WTC11 (cell line): ENCODE measurements around the gene PKHD1. TPM values are rescaled to one million over a fixed set of nuclear protein-coding genes. Genes with fewer than 3 reads are reported as not detected.

ENCODE experiments used
- ATAC-seq: fragments of 200-7000 bp; cut with Tn5 transposase; 2 replicates; pipeline ENCODE4 v1.10.0; 2021; ENCODE audit warnings: mild to moderate bottlenecking, moderate library complexity
- CTCF ChIA-PET: fragments of 300-600 bp; sonication (Branson Sonifier 250); formaldehyde crosslinking; loops from one replicate; lab custom pipeline; 2021; ENCODE audit warnings: antibody characterized with exemption; lab: Charles Lee
- POLR2A ChIA-PET: fragments of 350-600 bp; sonication (Branson Sonifier 250); formaldehyde crosslinking; loops from one replicate; lab custom pipeline; 2021; ENCODE audit warnings: antibody characterized with exemption; lab: Charles Lee
- DNase-seq: peaks from one replicate; pipeline ENCODE4 v3.0.0; 2021; ENCODE audit warnings: low spot score
- H3K27ac Mint-ChIP-seq: 2 replicates; pipeline ENCODE4 v1.8.0; 2021; ENCODE audit warnings: mixed read lengths
- H3K27me3 Mint-ChIP-seq: 2 replicates; pipeline ENCODE4 v1.8.0; 2021; ENCODE audit warnings: low read depth, mild to moderate bottlenecking, moderate library complexity, mixed read lengths
- H3K36me3 Mint-ChIP-seq: 2 replicates; pipeline ENCODE4 v1.8.0; 2021; ENCODE audit warnings: mixed read lengths
- H3K4me1 Mint-ChIP-seq: 2 replicates; pipeline ENCODE4 v1.8.0; 2022; ENCODE audit warnings: mixed read lengths
- H3K4me3 Mint-ChIP-seq: 2 replicates; pipeline ENCODE4 v1.8.0; 2021; ENCODE audit warnings: mild to moderate bottlenecking, moderate library complexity, mixed read lengths
- H3K9me3 Mint-ChIP-seq: 2 replicates; pipeline ENCODE4 v1.8.0; 2021; ENCODE audit warnings: mixed read lengths
- ETV6 ChIP-seq: sonication (generic); formaldehyde crosslinking; IDR thresholded peaks from 2 replicates; pipeline ENCODE4 v1.8.1; 2022; ENCODE audit warnings: mild to moderate bottlenecking, missing genetic modification reagents
- FOXJ3 ChIP-seq: sonication (generic); formaldehyde crosslinking; IDR thresholded peaks from 2 replicates; pipeline ENCODE4 v1.9.0; 2021; ENCODE audit warnings: missing genetic modification reagents, mild to moderate bottlenecking, borderline replicate concordance
- FOXP1 ChIP-seq: sonication (generic); formaldehyde crosslinking; IDR thresholded peaks from 2 replicates; pipeline ENCODE4 v1.8.0; 2022; ENCODE audit warnings: missing genetic modification reagents, mild to moderate bottlenecking, moderate library complexity, borderline replicate concordance
- GRHL2 ChIP-seq: fragments of 250-450 bp; sonication (Bioruptor Pico); IDR thresholded peaks from 2 replicates; pipeline ENCODE4 v1.8.0; 2022; ENCODE audit warnings: mild to moderate bottlenecking, moderate library complexity; ENCODE audit not compliant: insufficient replicate concordance, severe bottlenecking
- GTF2I ChIP-seq: fragments of 250-450 bp; sonication (Bioruptor Pico); conservative IDR thresholded peaks from 2 replicates; pipeline ENCODE4 v1.4.0; 2021; ENCODE audit warnings: mild to moderate bottlenecking
- HMGA2 ChIP-seq: fragments of 250-450 bp; sonication (Bioruptor Pico); IDR thresholded peaks from 2 replicates; pipeline ENCODE4 v1.4.0; 2021; ENCODE audit warnings: mild to moderate bottlenecking, moderate library complexity
- IRF2 ChIP-seq: sonication (generic); formaldehyde crosslinking; IDR thresholded peaks from 2 replicates; pipeline ENCODE4 v1.8.0; 2022; ENCODE audit warnings: low read depth, missing genetic modification reagents, borderline replicate concordance
- MYBL2 ChIP-seq: sonication (generic); formaldehyde crosslinking; IDR thresholded peaks from 2 replicates; pipeline ENCODE4 v1.8.1; 2023; ENCODE audit warnings: mild to moderate bottlenecking, moderate library complexity, missing genetic modification reagents
- NFATC4 ChIP-seq: fragments of 250-450 bp; sonication (Bioruptor Pico); IDR thresholded peaks from 2 replicates; pipeline ENCODE4 v1.9.0; 2021; ENCODE audit warnings: mild to moderate bottlenecking
- NFE2L1 ChIP-seq: sonication (generic); formaldehyde crosslinking; IDR thresholded peaks from 2 replicates; pipeline ENCODE4 v1.8.1; 2023; ENCODE audit warnings: missing genetic modification reagents
- NFYB ChIP-seq: sonication (generic); formaldehyde crosslinking; conservative IDR thresholded peaks from 2 replicates; pipeline ENCODE4 v1.8.0; 2022; ENCODE audit warnings: low read depth, missing genetic modification reagents
- NR3C1 ChIP-seq: sonication (generic); formaldehyde crosslinking; conservative IDR thresholded peaks from 2 replicates; pipeline ENCODE4 v1.8.1; 2023; ENCODE audit warnings: low read depth, mild to moderate bottlenecking, missing genetic modification reagents
- SOX15 ChIP-seq: fragments of 250-450 bp; sonication (Bioruptor Pico); IDR thresholded peaks from 2 replicates; pipeline ENCODE4 v1.9.0; 2021; ENCODE audit warnings: mild to moderate bottlenecking
- ZNF219 ChIP-seq: sonication (generic); formaldehyde crosslinking; IDR thresholded peaks from 2 replicates; pipeline ENCODE4 v1.8.0; 2023; ENCODE audit warnings: missing genetic modification reagents, mild to moderate bottlenecking, borderline replicate concordance
- ZNF317 ChIP-seq: sonication (generic); formaldehyde crosslinking; IDR thresholded peaks from 2 replicates; pipeline ENCODE4 v1.8.1; 2023; ENCODE audit warnings: low read depth, mild to moderate bottlenecking, moderate library complexity, missing genetic modification reagents, borderline replicate concordance
- ZNF396 ChIP-seq: fragments of 250-450 bp; sonication (Bioruptor Pico); IDR thresholded peaks from 2 replicates; pipeline ENCODE4 v1.8.0; 2021; ENCODE audit warnings: mild to moderate bottlenecking, moderate library complexity, borderline replicate concordance
- ZNF671 ChIP-seq: fragments of 250-450 bp; sonication (Bioruptor Pico); IDR thresholded peaks from 2 replicates; pipeline ENCODE4 v1.8.0; 2021; ENCODE audit warnings: mild to moderate bottlenecking
- total RNA-seq: library from RNA; stranded (reverse); gene quantifications from 3 replicates; pipeline ENCODE4 v1.2.3, GENCODE V29; 2021
- TF ChIP-seq, protein P1 (sequence below): sonication (generic); formaldehyde crosslinking; IDR thresholded peaks from 2 replicates; pipeline ENCODE4 v1.8.1; 2023; ENCODE audit warnings: mild to moderate bottlenecking, missing genetic modification reagents, moderate library complexity
- TF ChIP-seq, protein P2 (sequence below): sonication (generic); formaldehyde crosslinking; conservative IDR thresholded peaks from 2 replicates; pipeline ENCODE4 v1.8.1; 2022; ENCODE audit warnings: mild to moderate bottlenecking, missing genetic modification reagents
- TF ChIP-seq, protein P3 (sequence below): sonication (generic); formaldehyde crosslinking; IDR thresholded peaks from 2 replicates; pipeline ENCODE4 v1.8.1; 2022; ENCODE audit warnings: missing genetic modification reagents, borderline replicate concordance
- TF ChIP-seq, protein P4 (sequence below): sonication (generic); formaldehyde crosslinking; IDR thresholded peaks from 2 replicates; pipeline ENCODE4 v1.8.0; 2022; ENCODE audit warnings: mild to moderate bottlenecking, missing genetic modification reagents
- TF ChIP-seq, protein P5 (sequence below): fragments of 250-450 bp; sonication (Bioruptor Pico); IDR thresholded peaks from 2 replicates; pipeline ENCODE4 v1.9.0; 2021; ENCODE audit warnings: mild to moderate bottlenecking
- TF ChIP-seq, protein P6 (sequence below): sonication (generic); formaldehyde crosslinking; IDR thresholded peaks from 2 replicates; pipeline ENCODE4 v1.8.1; 2023; ENCODE audit warnings: mild to moderate bottlenecking, missing genetic modification reagents
- TF ChIP-seq, protein P7 (sequence below): sonication (generic); formaldehyde crosslinking; IDR thresholded peaks from 2 replicates; pipeline ENCODE4 v1.8.0; 2022; ENCODE audit warnings: missing genetic modification reagents

The PKHD1 gene
- total RNA-seq, 1 experiment from 2014 or later, result 0.15 TPM

DNA sequence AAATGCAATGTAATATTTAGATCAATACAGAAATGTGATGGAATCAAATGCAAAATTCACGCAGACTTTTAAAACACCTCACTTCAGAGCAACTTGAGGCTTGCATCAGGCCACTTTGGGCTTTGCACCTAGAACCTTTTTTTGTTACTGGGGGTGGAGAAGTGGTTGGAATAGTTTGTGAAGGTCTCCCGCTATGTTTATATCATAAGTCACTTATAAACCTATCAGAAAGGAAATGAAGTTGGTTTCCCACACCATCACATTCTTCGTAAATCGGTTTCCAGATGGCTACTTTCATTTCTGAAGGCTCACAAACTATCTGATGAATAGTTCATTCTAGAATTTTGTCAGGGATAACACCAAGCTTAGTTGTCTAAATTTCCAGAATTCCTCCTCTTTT lies 74.8 kb downstream of the PKHD1 start:
- DNase-seq, result no peak
- no peaks in the 10 kb centered on the region for H3K36me3 Mint-ChIP-seq
- POLR2A ChIA-PET, result no interaction called here
- no peak for TF ChIP-seq FOXP1
- no peak for TF ChIP-seq GRHL2 (CRISPR knock-in tag)
- no peak for TF ChIP-seq ZNF396 (CRISPR knock-in tag)
- TF ChIP-seq, protein P1, sequence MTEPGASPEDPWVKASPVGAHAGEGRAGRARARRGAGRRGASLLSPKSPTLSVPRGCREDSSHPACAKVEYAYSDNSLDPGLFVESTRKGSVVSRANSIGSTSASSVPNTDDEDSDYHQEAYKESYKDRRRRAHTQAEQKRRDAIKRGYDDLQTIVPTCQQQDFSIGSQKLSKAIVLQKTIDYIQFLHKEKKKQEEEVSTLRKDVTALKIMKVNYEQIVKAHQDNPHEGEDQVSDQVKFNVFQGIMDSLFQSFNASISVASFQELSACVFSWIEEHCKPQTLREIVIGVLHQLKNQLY (CRISPR knock-in tag), result no peak
- no peak for TF ChIP-seq NR3C1 (CRISPR knock-in tag)
- no peak for TF ChIP-seq SOX15 (CRISPR knock-in tag)
- TF ChIP-seq NFATC4, result no peak
- TF ChIP-seq, all 79 proteins: peak for 0
- Mint-ChIP-seq H3K9me3 (peaks cover 6% of the 10 kb centered on the region), H3K4me1 (peaks cover 13% of the 10 kb centered on the region), H3K27me3 (no peaks in the 10 kb centered on the region), H3K4me3 (no peak overlapping the region), H3K27ac (no peak overlapping the region)
- no peak for ATAC-seq
- CTCF ChIA-PET, result interaction anchor here (2.5 kb wide), 1 partner anchor 158 kb away, joined by 8 read pairs; no protein-coding TSS in a partner anchor

DNA sequence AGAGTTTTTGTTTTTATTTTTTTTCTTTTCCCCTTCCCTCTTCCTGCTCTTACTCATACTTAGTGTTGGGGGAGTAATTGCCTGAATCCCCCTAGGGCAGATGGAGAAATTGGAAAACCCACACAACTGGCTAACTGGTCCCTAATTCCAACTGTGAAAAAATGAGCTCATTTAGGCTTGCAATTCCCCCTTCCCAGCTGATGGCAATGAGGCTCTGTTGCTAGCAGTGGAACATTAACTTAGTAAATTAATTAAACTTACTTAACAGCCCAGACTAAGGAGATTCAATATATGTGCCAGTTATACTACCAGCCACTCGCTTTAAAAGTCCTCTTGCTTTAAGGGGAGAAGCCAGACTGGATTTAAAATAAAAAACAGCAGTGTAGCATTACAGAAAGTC lies 76.6 kb downstream of the PKHD1 start:
- ATAC-seq (no peak), DNase-seq (no peak)
- no peak overlapping the region for H3K27ac Mint-ChIP-seq
- POLR2A ChIA-PET, result no interaction called here
- TF ChIP-seq, protein P2, sequence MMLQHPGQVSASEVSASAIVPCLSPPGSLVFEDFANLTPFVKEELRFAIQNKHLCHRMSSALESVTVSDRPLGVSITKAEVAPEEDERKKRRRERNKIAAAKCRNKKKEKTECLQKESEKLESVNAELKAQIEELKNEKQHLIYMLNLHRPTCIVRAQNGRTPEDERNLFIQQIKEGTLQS (CRISPR knock-in tag), result no peak
- TF ChIP-seq, protein P3, sequence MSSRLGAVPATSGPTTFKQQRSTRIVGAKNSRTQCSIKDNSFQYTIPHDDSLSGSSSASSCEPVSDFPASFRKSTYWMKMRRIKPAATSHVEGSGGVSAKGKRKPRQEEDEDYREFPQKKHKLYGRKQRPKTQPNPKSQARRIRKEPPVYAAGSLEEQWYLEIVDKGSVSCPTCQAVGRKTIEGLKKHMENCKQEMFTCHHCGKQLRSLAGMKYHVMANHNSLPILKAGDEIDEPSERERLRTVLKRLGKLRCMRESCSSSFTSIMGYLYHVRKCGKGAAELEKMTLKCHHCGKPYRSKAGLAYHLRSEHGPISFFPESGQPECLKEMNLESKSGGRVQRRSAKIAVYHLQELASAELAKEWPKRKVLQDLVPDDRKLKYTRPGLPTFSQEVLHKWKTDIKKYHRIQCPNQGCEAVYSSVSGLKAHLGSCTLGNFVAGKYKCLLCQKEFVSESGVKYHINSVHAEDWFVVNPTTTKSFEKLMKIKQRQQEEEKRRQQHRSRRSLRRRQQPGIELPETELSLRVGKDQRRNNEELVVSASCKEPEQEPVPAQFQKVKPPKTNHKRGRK (CRISPR knock-in tag), result no peak
- TF ChIP-seq GTF2I (CRISPR knock-in tag), result no peak
- TF ChIP-seq, protein P4, sequence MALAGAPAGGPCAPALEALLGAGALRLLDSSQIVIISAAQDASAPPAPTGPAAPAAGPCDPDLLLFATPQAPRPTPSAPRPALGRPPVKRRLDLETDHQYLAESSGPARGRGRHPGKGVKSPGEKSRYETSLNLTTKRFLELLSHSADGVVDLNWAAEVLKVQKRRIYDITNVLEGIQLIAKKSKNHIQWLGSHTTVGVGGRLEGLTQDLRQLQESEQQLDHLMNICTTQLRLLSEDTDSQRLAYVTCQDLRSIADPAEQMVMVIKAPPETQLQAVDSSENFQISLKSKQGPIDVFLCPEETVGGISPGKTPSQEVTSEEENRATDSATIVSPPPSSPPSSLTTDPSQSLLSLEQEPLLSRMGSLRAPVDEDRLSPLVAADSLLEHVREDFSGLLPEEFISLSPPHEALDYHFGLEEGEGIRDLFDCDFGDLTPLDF (CRISPR knock-in tag), result no peak
- TF ChIP-seq ZNF671 (CRISPR knock-in tag), result no peak
- TF ChIP-seq NFYB (CRISPR knock-in tag), result no peak
- no peak for TF ChIP-seq FOXJ3 (CRISPR knock-in tag)
- no peak for TF ChIP-seq HMGA2 (CRISPR knock-in tag)
- no peak for TF ChIP-seq NFE2L1 (CRISPR knock-in tag)
- H3K4me1 Mint-ChIP-seq, result no peaks in the 10 kb centered on the region
- no peaks in the 10 kb centered on the region for H3K36me3 Mint-ChIP-seq
- peaks cover 6% of the 10 kb centered on the region for H3K9me3 Mint-ChIP-seq
- no peak overlapping the region for H3K4me3 Mint-ChIP-seq
- CTCF ChIA-PET, result interaction anchor here (0.6 to 2.5 kb wide), 5 partner anchors 9 to 1173 kb away, joined by 4 to 9 read pairs (median 8); no protein-coding TSS in a partner anchor
- no peaks in the 10 kb centered on the region for H3K27me3 Mint-ChIP-seq

DNA sequence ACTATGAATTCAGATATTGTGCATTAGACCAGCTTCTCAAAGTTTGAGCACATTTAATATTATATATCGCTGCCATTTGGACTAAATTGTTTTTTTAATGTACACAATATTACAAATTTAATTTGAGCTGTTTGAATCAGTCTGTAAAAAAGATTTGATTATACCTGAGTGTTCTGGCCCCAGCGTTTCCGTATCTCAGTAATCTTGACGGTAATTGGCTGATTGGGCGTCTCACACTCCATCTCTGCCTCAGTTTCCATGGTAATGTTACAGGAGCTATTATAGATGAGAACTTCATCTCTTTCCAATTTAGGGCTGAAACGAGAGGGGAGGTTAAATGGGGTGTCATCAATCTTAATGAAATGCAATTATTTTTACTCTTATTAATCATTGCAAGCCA lies 77.3 kb downstream of the PKHD1 start:
- Mint-ChIP-seq H3K27me3 (no peaks in the 10 kb centered on the region), H3K36me3 (no peaks in the 10 kb centered on the region), H3K4me1 (no peaks in the 10 kb centered on the region), H3K4me3 (no peak overlapping the region), H3K27ac (no peak overlapping the region), H3K9me3 (peaks cover 6% of the 10 kb centered on the region)
- ATAC-seq (no peak), DNase-seq (no peak)
- POLR2A ChIA-PET, result no interaction called here
- CTCF ChIA-PET, result interaction anchor here (0.6 to 2.5 kb wide), 5 partner anchors 10 to 1174 kb away, joined by 4 to 9 read pairs (median 8); no protein-coding TSS in a partner anchor
- TF ChIP-seq, protein P5, sequence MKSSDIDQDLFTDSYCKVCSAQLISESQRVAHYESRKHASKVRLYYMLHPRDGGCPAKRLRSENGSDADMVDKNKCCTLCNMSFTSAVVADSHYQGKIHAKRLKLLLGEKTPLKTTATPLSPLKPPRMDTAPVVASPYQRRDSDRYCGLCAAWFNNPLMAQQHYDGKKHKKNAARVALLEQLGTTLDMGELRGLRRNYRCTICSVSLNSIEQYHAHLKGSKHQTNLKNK, result no peak
- no peak for TF ChIP-seq ZNF317 (CRISPR knock-in tag)
- no peak for TF ChIP-seq IRF2 (CRISPR knock-in tag)
- no peak for TF ChIP-seq MYBL2 (CRISPR knock-in tag)
- no peak for TF ChIP-seq ZNF219
- TF ChIP-seq, protein P6, sequence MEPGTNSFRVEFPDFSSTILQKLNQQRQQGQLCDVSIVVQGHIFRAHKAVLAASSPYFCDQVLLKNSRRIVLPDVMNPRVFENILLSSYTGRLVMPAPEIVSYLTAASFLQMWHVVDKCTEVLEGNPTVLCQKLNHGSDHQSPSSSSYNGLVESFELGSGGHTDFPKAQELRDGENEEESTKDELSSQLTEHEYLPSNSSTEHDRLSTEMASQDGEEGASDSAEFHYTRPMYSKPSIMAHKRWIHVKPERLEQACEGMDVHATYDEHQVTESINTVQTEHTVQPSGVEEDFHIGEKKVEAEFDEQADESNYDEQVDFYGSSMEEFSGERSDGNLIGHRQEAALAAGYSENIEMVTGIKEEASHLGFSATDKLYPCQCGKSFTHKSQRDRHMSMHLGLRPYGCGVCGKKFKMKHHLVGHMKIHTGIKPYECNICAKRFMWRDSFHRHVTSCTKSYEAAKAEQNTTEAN (CRISPR knock-in tag), result no peak
- TF ChIP-seq, protein P7, sequence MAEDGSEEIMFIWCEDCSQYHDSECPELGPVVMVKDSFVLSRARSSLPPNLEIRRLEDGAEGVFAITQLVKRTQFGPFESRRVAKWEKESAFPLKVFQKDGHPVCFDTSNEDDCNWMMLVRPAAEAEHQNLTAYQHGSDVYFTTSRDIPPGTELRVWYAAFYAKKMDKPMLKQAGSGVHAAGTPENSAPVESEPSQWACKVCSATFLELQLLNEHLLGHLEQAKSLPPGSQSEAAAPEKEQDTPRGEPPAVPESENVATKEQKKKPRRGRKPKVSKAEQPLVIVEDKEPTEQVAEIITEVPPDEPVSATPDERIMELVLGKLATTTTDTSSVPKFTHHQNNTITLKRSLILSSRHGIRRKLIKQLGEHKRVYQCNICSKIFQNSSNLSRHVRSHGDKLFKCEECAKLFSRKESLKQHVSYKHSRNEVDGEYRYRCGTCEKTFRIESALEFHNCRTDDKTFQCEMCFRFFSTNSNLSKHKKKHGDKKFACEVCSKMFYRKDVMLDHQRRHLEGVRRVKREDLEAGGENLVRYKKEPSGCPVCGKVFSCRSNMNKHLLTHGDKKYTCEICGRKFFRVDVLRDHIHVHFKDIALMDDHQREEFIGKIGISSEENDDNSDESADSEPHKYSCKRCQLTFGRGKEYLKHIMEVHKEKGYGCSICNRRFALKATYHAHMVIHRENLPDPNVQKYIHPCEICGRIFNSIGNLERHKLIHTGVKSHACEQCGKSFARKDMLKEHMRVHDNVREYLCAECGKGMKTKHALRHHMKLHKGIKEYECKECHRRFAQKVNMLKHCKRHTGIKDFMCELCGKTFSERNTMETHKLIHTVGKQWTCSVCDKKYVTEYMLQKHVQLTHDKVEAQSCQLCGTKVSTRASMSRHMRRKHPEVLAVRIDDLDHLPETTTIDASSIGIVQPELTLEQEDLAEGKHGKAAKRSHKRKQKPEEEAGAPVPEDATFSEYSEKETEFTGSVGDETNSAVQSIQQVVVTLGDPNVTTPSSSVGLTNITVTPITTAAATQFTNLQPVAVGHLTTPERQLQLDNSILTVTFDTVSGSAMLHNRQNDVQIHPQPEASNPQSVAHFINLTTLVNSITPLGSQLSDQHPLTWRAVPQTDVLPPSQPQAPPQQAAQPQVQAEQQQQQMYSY (CRISPR knock-in tag), result no peak
- no peak for TF ChIP-seq ETV6 (CRISPR knock-in tag)
